ENCODE results near the gene CD52.

The CD52 gene, protein sequence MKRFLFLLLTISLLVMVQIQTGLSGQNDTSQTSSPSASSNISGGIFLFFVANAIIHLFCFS
- 287 to 400 (median 338) reads per million in 4 donors for total RNA-seq

DNA sequence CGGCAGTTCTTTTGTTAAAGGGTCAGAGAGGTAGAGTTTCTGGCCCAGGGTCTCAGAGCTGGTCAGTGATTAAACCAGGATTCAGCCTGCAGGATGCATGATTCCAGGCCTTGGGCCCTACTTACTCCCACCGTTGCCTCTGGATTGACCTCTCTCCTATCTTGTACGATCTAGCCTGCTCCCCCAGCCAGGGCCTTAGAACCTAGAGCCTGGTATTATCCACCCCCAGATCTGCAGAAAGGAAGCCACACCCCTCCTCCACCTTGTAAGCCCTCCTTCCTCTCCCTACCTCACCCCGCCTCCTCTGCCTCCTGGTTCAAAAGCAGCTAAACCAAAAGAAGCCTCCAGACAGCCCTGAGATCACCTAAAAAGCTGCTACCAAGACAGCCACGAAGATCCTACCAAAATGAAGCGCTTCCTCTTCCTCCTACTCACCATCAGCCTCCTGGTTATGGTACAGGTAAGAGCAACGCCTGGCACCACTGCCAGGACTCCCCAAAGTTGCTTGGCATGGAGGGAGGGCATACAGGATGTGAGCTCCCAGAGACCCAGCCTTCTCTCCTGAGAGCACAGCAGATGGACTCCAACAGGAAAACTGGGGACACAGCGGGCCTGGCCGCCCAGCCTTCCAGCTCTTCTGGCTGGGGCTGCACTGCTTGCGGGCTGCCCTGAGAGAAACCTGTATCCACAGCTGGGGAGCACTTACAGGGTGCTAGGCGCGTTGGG lies at the start of gene CD52:
Gene CD52 (plus strand): TSS at position 347 of the 726 bp plus-strand sequence. CDS start 60 bp downstream, at position 407.
- DNase-seq, result peak; percentile 46 to 86 (median 54)

GRCh38 chr1:26268290-26269197 lies 49.2 kb upstream of the CD52 start:
- no peak for DNase-seq

DNA sequence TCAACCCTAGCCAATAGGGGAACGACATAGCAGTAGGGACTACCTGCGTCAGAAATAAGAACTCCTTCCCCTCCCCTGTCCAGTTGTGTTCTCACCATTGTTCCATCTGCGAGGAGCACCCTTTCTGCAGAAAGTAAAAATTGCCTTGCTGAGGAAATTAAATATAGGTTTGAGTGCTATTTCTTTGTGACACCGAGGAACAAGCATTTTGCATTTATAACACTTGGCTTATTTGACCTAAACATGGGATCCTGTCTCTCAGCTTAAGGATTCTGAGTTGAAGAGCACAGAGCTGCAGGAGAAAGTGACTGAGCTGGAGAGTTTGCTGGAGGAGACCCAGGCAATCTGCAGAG lies 48.6 kb upstream of the CD52 start:
- no peak for DNase-seq

DNA sequence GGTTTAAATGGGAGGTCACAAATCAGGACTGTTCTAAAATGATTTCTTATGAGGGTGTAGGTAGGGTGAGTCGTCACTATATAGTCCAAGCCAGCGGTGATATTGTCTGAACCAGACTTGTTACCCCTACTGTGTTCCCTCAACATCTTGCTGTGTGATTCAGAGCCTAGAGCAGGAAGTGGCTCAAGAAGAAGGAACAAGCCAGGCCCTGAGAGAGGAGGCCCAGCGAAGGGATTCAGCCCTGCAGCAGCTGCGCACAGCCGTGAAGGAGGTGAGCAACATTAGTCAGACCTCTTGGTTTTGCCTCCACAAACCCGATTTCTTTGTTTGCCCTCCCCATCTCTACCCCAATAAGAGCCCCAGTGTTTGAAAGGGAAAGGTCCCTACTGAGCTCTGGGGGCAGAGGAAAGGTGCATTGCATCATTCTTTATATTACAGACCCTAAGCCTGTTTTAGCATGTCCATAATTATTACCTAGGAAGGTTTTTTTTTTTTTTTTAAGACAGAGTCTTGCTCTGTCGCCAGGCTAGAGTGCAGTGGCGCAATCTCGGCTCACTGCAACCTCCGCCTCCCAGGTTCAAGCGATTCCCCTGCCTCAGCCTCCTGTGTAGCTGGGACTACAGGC lies 42.8 kb upstream of the CD52 start:
- no peak for DNase-seq

- peak; percentile 52 to 86 (median 70) for DNase-seq
Measured at GRCh38 chr1:26275580-26276431, 42.0 kb upstream of the CD52 start.

DNA sequence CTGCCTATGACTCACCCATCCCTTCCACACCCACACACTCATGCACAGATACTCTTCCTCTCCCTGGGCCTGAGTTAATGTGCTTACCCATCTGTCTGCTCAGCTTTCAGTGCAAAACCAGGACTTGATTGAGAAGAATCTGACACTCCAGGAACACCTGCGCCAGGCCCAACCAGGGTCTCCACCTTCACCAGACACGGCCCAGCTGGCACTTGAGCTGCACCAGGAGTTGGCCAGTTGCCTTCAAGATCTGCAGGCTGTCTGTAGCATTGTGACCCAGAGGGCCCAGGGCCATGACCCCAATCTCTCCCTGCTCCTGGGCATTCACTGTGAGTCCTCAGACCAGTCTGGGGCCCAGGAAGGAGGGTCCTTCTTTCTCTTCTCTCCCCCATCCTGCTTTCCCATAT lies 41.3 kb upstream of the CD52 start:
- DNase-seq, result no peak

GRCh38 chr1:26277261-26277661 lies 40.5 kb upstream of the CD52 start:
- DNase-seq, result no peak

DNA sequence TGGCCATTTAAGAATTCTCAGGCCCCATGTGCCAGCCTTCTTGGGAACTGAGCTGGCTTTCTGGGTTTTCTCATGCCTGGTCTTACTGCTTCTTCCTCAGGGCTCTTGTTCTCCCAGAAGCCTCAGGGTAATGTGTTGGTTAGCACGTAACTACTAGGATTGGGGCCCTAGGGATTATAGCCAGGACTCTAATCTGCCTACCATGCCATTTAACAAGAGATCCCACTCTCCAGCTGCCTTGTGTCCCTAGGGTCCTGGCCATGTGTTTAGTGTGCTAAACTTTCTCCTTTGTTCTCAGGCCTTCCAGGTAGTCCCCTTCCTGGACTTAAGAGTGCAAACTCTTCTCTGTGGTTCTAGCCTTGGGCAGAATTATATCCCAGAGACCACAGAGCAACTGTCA lies 40.0 kb upstream of the CD52 start:
- no peak for DNase-seq

DNA sequence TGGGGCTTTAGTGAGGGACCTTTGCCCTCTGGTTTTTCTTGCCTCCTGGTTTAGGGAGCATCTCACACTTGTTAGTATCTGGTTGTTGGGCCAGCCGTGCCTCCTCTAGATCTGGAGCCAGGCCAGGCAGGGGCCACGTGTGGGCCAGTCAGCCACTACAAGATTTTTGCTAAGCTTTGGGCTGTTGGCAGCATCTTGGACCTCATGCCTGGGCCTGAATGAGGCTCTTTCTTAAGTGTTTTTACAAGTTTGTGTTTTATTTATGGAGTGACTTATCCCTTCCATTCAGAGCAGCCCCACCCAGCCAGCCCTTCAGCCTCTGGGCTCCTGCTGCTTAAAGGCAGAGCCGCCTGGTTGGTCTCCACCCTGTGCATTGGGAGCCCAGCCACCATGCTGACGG lies 39.5 kb upstream of the CD52 start:
- no peak for DNase-seq

DNA sequence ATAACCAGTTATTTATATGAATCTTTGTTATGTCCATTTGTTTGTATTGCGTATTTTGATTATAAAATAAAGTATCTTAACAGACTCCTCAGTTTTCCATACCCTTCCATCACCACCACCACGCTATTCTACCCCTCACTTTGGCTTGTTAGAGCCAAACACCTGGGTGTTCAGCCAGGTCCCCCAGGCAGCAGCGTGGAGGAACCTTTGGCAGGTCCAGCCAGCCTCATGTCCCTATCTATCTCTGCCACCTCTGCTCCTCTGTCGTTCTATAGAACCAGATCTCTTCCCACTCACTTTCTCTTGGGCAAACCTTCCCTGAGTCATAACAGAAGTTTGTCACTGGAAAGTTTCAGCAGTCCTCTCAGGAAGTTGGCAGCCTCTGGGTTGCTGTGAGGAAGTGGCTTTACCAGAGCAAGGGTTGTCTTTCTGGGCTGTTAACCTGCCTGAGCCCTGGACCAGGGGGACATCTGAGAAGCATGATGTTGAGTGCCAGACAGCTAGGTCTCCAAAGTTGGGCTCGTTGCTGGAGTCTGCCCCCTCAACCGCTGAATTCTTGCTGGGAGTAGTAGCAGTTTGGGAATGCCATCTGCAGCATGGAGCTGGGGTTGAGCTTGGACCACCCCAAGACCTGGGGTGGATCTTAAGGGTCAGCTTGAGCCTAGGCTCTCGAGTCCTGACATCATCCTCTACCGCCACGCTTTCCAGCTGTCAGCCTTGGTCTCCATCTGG lies 38.9 kb upstream of the CD52 start:
- DNase-seq, result peak in 1 of 5 donors; percentile 50

DNA sequence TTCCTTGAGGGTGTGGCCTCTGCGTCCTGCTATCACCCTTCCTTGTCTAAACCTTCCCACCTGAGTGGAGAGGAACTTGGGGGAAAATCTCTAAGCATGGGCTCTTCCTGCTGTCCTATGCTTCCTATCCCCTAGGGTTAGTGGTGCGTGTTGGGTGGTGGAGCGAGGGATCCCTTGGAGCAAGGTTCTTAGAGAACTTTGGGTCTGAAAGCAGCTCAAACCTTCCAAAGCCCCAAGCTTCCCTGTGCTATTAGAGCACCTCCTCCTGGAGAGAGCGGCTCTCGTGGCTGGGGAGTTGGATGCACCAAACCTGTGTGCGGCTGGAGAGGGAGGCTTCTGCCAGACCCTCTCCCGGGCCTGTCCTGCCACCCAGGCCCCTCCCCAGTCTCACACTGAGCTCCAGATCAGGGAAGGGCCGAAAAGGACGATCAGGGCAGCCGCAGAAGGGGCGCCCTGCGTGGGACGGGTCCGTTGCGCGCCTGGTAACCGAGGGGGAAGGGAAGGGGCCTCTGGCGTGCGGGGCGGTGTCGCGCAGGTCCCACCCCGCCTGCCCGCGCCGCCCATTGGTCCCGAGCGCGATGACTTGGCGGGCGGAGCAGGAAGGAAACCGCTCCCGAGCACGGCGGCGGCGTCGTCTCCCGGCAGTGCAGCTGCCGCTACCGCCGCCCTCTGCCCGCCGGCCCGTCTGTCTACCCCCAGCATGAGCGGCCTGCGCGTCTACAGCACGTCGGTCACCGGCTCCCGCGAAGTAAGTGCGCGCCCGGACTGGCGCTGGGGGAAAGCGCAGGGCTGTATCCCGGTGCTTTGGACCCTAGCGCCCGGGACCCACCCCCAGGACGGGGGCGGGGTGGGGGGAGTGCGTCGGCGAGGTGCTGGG lies 38.1 kb upstream of the CD52 start, which contains the start of gene SH3BGRL3:
Gene SH3BGRL3 (plus strand): TSS at position 631 of the 877 bp plus-strand sequence. CDS start 70 bp downstream, at position 701.
- DNase-seq, result peak; percentile 75 to 88 (median 80)

- no peak for DNase-seq
Measured at GRCh38 chr1:26280333-26281042, 37.3 kb upstream of the CD52 start.

DNA sequence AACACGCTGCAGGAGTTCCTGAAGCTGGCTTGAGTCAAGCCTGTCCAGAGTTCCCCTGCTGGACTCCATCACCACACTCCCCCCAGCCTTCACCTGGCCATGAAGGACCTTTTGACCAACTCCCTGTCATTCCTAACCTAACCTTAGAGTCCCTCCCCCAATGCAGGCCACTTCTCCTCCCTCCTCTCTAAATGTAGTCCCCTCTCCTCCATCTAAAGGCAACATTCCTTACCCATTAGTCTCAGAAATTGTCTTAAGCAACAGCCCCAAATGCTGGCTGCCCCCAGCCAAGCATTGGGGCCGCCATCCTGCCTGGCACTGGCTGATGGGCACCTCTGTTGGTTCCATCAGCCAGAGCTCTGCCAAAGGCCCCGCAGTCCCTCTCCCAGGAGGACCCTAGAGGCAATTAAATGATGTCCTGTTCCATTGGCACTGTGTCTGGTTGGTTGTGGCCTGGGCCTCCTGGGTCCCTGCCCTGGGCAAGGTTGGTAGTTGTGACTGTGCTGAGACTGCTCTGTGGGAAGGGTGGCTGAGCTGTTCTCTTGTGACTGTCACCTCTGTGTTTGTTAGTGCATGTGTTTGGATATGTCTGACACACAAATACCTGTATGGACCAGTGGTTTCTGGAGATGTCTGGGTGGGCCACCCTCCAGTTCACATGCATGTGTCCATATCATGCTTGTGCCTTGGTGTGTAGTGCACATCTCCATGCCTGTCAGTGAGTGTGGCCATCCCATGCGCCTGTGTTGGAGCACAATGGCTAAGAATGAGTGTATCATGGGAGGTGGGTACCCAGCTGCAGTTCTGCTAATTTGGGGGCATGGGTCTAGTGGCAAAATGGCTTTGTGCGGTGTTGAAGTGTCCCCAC lies 36.4 kb upstream of the CD52 start:
- DNase-seq, result no peak

DNA sequence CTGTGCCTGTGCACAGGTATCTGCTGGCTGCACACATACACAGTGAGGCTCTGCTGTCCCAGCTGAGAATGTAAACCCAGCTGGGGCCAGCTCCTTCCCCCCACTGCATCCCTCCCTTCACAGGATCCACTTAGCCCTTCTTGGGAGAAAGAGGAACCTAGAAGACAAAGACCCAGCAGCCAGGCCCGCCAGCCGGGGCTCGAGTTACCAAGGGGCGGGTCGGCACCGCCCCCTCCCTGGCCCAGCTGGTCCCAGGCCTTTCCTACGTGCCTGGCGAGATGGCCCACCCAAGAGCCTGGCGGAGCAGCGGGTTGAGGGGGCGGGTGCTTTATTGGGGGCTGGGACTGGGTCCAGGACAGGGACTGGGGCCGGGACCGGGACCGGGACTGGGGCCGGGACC lies 35.8 kb upstream of the CD52 start:
- DNase-seq, result no peak

GRCh38 chr1:26282401-26282918 lies 35.3 kb upstream of the CD52 start:
- DNase-seq, result no peak

DNA sequence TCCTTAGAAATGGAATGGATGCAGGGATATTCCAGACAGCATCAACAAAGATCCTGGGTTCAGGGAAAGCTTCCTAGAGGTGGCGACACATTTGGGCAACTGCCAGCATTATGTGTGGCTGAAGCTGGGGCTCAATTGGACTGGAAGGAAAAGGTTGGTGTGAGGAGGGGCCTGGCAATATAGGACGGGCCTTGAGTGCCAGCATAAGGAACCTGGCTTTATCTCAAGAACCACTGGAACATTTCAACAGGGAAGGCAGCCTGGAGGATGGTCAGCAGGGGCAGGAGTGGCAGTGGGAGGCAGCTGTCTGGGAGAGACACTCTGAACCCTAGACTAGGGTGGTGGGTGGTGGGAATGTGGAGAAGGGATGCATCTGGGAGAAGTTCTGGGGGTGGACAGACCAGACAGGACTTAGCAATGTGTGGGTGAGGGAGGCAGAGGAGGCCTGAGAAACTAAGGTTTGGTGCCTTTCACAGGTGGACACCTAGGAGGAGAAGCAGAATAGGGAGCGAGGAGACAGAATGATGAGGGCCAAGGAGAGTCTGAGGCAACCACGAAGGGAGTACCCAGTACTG lies 34.4 kb upstream of the CD52 start:
- DNase-seq, result no peak

DNA sequence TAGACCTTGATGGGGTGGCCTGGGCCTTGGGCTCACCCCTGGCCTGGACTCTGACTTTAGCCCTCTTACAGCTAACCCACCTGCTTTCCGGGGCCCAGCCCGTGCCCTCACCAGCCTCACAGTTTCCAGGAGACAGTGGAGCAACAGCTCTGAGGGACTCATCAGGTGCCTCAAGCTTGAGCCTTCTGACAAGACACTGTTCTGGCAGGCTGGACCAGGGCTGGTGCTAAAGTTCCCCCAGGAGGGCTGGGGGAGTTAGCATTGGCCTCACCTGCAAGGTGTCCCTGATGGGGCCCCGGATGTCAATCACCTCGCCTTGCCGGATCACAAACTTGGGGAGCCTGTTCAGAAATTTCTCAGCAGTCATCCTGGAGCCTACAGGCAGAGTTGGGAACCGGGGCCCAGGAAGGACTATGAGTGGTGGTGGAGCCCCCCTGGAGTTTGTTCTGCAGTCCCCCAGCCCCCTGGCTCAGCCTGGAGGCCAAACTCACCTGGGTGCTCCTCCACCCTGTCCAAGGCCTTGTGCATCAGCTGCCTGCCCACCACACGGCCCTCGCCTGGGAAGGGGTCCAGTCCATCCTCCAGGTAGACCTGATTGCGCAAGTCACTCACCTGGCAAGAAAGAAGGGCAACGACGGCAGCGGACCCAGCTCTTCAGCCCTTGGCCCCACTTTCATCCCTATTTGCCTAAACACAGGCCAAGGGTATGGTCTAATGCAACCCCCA lies 33.7 kb upstream of the CD52 start:
- no peak for DNase-seq

Data from T-helper 1 cell (primary cell).